K562 treated with DMSO at 1 percent for 4 hours (cell line): ENCODE results near the gene CDC42BPB. TPM values are rescaled to one million over a fixed set of nuclear protein-coding genes. Genes with fewer than 3 reads are reported as not detected.

Source experiments
- total RNA-seq: library from RNA; unstranded; fragments of 300-600 nt; gene quantifications from 2 replicates; pipeline ENCODE4 v1.2.3, GENCODE V29; 2022; ENCODE audit not compliant: insufficient read depth

Gene CDC42BPB
- total RNA-seq, result 19.1 and 22.9 TPM in 2 replicates

GRCh38 chr14:103057372-103058163, at the start of gene CDC42BPB:
TSS of gene CDC42BPB (minus strand) at chr14:103057549. CDS start at chr14:103057173, 376 bp downstream.

GRCh38 chr14:103094406-103095209, 37.3 kb upstream of the CDC42BPB start, which contains the start of gene EXOC3L4:
TSS of gene EXOC3L4 (plus strand) at chr14:103094725. CDS start at chr14:103100220, 5,495 bp downstream.

GRCh38 chr14:103084021-103084919, 26.9 kb upstream of the CDC42BPB start, which contains the start of gene LBHD2:
TSS of gene LBHD2 (plus strand) at chr14:103084210. CDS start at chr14:103086013, 1,803 bp downstream.

GRCh38 chr14:102922490-102923200, 134.7 kb downstream of the CDC42BPB start, which contains the start of gene AMN:
TSS of gene AMN (plus strand) at chr14:102922663. CDS start at chr14:102922689, 26 bp downstream.

Other genes starting within 250 kb of the CDC42BPB start
- 0.44 TPM in 1 of 2 replicates, not detected in the other for gene AMN, start 134.9 kb downstream of the CDC42BPB start, total RNA-seq
- gene LBHD2, start 26.7 kb upstream of the CDC42BPB start, total RNA-seq, result not detected in 2 replicates
- gene EXOC3L4, start 37.2 kb upstream of the CDC42BPB start, total RNA-seq, result 1.5 TPM in 1 of 2 replicates, not detected in the other
- 97.8 and 135 TPM in 2 replicates for gene TNFAIP2, start 65.9 kb upstream of the CDC42BPB start, total RNA-seq